Panc1 (cell line): ENCODE results near the gene STON1.

ENCODE experiments used
- CTCF ChIP-seq: fragments of 450-650 bp; IDR thresholded peaks from 2 replicates; pipeline ENCODE4 v1.5.1; 2017; ENCODE audit warnings: mild to moderate bottlenecking
- POLR2AphosphoS5 ChIP-seq: IDR thresholded peaks from 2 replicates; pipeline ENCODE4 v1.6.1; 2012; ENCODE audit warnings: mild to moderate bottlenecking, low read depth, low read length, moderate library complexity
- REST ChIP-seq, 2 experiments: IDR thresholded peaks; 2 replicates each; pipeline ENCODE4 v1.6.1; 2011 to 2012; ENCODE audit warnings: low read depth in 2 of 2, control low read depth in 1 of 2, low read length in 1 of 2, mild to moderate bottlenecking in 1 of 2, moderate library complexity in 1 of 2; ENCODE audit not compliant: insufficient read depth in 1 of 2
- SIN3A ChIP-seq: IDR thresholded peaks from 2 replicates; pipeline ENCODE4 v1.6.1; 2012; ENCODE audit warnings: low read depth, mild to moderate bottlenecking, low read length, moderate library complexity, borderline replicate concordance; ENCODE audit not compliant: insufficient read depth
- TCF7L2 ChIP-seq: IDR thresholded peaks from 2 replicates; pipeline ENCODE4 v1.6.1; 2011; ENCODE audit warnings: mild to moderate bottlenecking, low read depth, low read length, inconsistent platforms

- TF ChIP-seq CTCF (peak; percentile 79), POLR2AphosphoS5 (no peak), REST (IDR thresholded peaks at IDR 0.05; ENCODE audit: insufficient read depth in 1 of 2, low read depth in 2 of 2, low read length in 1 of 2) (no peak), SIN3A (no peak), TCF7L2 (no peak)
These were observed 59.3 kb downstream of the STON1 start for GRCh38 chr2:48589170-48589767.
